K562 (cell line): Measurements from ENCODE around the gene MGST2. TPM values are rescaled to one million over a fixed set of nuclear protein-coding genes. Genes with fewer than 3 reads are reported as not detected.

ENCODE experiments used
- ARID1B ChIP-seq: fragments of 450-650 bp; IDR thresholded peaks from 2 replicates; pipeline ENCODE4 v1.6.1; 2016; ENCODE audit warnings: antibody characterized with exemption, mild to moderate bottlenecking, inconsistent platforms
- BHLHE40 ChIP-seq: IDR thresholded peaks from 2 replicates; pipeline ENCODE4 v1.6.1; 2011; ENCODE audit warnings: low read length, improper control_type of control experiment
- CTCF ChIP-seq, 3 experiments: IDR thresholded peaks in 2 of 3; conservative IDR thresholded peaks in 1 of 3; 2 replicates each; pipeline ENCODE4 v1.5.1; 2011 to 2012; ENCODE audit warnings: low read length in 3 of 3, mild to moderate bottlenecking in 3 of 3, control low read depth in 2 of 3, improper control_type of control experiment in 1 of 3, inconsistent platforms in 1 of 3, low read depth in 1 of 3, mixed read lengths in 1 of 3, moderate library complexity in 1 of 3; ENCODE audit not compliant: insufficient read depth in 2 of 3
- DDX20 ChIP-seq: fragments of 450-650 bp; IDR thresholded peaks from 2 replicates; pipeline ENCODE4 v1.6.1; 2016; ENCODE audit warnings: missing genetic modification characterization, low read depth, mild to moderate bottlenecking, missing compliant biosample characterization, moderate library complexity
- ETS2 ChIP-seq: IDR thresholded peaks from 2 replicates; pipeline ENCODE4 v1.6.1; 2016; ENCODE audit warnings: borderline replicate concordance, missing genetic modification characterization, mild to moderate bottlenecking, moderate library complexity, missing compliant biosample characterization; ENCODE audit not compliant: poor library complexity, severe bottlenecking
- MCM5 ChIP-seq: fragments of 450-650 bp; IDR thresholded peaks from 2 replicates; pipeline ENCODE4 v1.6.1; 2016; ENCODE audit warnings: low read depth
- PCBP1 ChIP-seq: fragments of 200-400 bp; formaldehyde crosslinking; IDR thresholded peaks from 2 replicates; pipeline ENCODE4 v1.6.1; 2018; ENCODE audit warnings: mild to moderate bottlenecking, low read depth, low read length; ENCODE audit not compliant: poor library complexity, severe bottlenecking
- RERE ChIP-seq: sonication (generic); formaldehyde crosslinking; IDR thresholded peaks from 2 replicates; pipeline ENCODE4 v1.8.0; 2023; ENCODE audit warnings: missing genetic modification reagents, mild to moderate bottlenecking, borderline replicate concordance
- TBL1XR1 ChIP-seq, 2 experiments: IDR thresholded peaks; 2 replicates each; pipeline ENCODE4 v1.6.1; 2012; ENCODE audit warnings: improper control_type of control experiment in 2 of 2, low read length in 2 of 2, mild to moderate bottlenecking in 1 of 2
- TCF3 ChIP-seq: sonication (generic); formaldehyde crosslinking; IDR thresholded peaks from 2 replicates; pipeline ENCODE4 v1.4.0; 2020; ENCODE audit warnings: mild to moderate bottlenecking, missing genetic modification reagents
- THRA ChIP-seq: fragments of 450-650 bp; IDR thresholded peaks from 2 replicates; pipeline ENCODE4 v1.6.1; 2017; ENCODE audit warnings: mild to moderate bottlenecking, moderate library complexity
- ZBTB11 ChIP-seq, 3 experiments: fragments of 200-800 bp in 1 of 3; fragments of 250-450 bp in 1 of 3; fragments of 450-650 bp in 1 of 3; sonication (Bioruptor Pico) in 1 of 3; sonication (Bioruptor generic) in 1 of 3; formaldehyde crosslinking in 1 of 3; IDR thresholded peaks; 2 replicates each; pipeline versions ENCODE4 v1.6.1 to v1.8.0; 2016 to 2022; ENCODE audit warnings: mild to moderate bottlenecking in 2 of 3, missing genetic modification characterization in 2 of 3, missing compliant biosample characterization in 1 of 3, moderate library complexity in 1 of 3
- polyA plus RNA-seq, 8 experiments: library from polyadenylated mRNA; depleted of rRNA in 4 of 8; stranded (reverse) in 5 of 8; unstranded in 3 of 8; fragments of >200 nt; fragmentation: Nextera tagmentation in 2 of 8; fragmentation: Illumina TruSeq in 1 of 8; extraction: Ambion mirVana in 2 of 8; extraction: Trizol in 1 of 8; gene quantifications; 2 replicates each; pipeline versions ENCODE4 v1.2.1 to v1.2.3, GENCODE V29; 2011 to 2014; ENCODE audit warnings: inconsistent platforms in 1 of 8, missing spikeins in 1 of 8
- total RNA-seq, 7 experiments: library from RNA; depleted of rRNA in 6 of 7; stranded (reverse); fragments of >200 nt in 6 of 7; fragmentation: Illumina TruSeq in 2 of 7; extraction: Trizol in 2 of 7; gene quantifications; 2 replicates each; pipeline versions ENCODE4 v1.2.1 to v1.2.3, GENCODE V29; 2011 to 2021; ENCODE audit warnings: low replicate concordance in 1 of 7

Gene MGST2
- total and polyA plus RNA-seq, 9 of the 15 experiments (the other 6 are each of a cell fraction or from before 2014, with no cell fraction given), result 38.7 to 115 (median 84.6) TPM

GRCh38 chr4:139651282-139652194, 14.1 kb upstream of the MGST2 start (continued):
- TF ChIP-seq RERE (no peak), THRA (no peak), TCF3 (CRISPR knock-in tag) (peak; percentile 53), ETS2 (no peak), MCM5 (no peak), BHLHE40 (no peak), PCBP1 (no peak), CTCF (IDR thresholded peaks at IDR 0.05 in 2 of 3, conservative IDR thresholded peaks at IDR 0.05 in 1 of 3; ENCODE audit: insufficient read depth in 2 of 3, low read depth in 1 of 3, low read length in 3 of 3) (peak; percentile 87 to 93 (median 89)), ARID1B (0 out of 2 replicates have a peak, but pooled peaks have one; percentile 27), TBL1XR1 (IDR thresholded peaks at IDR 0.05; ENCODE audit: low read length in 2 of 2) (no peak; a peak in 1 of 4 replicates), DDX20 (no peak), ZBTB11 (CRISPR knock-in tag; IDR thresholded peaks at IDR 0.05) (no peak)
